ENCODE results near the gene PLCL2. TPM values are rescaled to one million over a fixed set of nuclear protein-coding genes. Genes with fewer than 3 reads are reported as not detected.
"Not testable (repeated sequence)": the region's sequence is repeated elsewhere in the genome, so short reads cannot be mapped to it uniquely, and the experiment has no call there.

The PLCL2 gene
- polyA plus RNA-seq, 1 experiment: 0.94 TPM

- Histone ChIP-seq H3K27me3 (ENCODE audit: control insufficient read depth, insufficient read depth, low read length) (no peaks in the 10 kb centered on the region), H3K9me3 (ENCODE audit: control insufficient read depth, insufficient read depth, low read length) (no peaks in the 10 kb centered on the region), H3K4me3 (ENCODE audit: low read depth, low read length) (no peak overlapping the region), H3K27ac (ENCODE audit: low read depth, low read length) (no peak overlapping the region)
- CTCF ChIA-PET: no interaction called here
- no peak for DNase-seq (ENCODE audit: low read depth, low spot score)
- POLR2A ChIA-PET: no interaction called here
- TF ChIP-seq CTCF (IDR thresholded peaks at IDR 0.05; ENCODE audit: low read depth, low read length): no peak
Observed at GRCh38 chr3:16950282-16950681, 65.5 kb downstream of the PLCL2 start.

- H3K27me3 ChIP-seq (ENCODE audit: control insufficient read depth, insufficient read depth, low read length): no peaks in the 10 kb centered on the region
- TF ChIP-seq CTCF (IDR thresholded peaks at IDR 0.05; ENCODE audit: low read depth, low read length): no peak
- no peak overlapping the region for H3K27ac ChIP-seq (ENCODE audit: low read depth, low read length)
- ChIA-PET CTCF (no interaction called here), POLR2A (no interaction called here)
- H3K9me3 ChIP-seq (ENCODE audit: control insufficient read depth, insufficient read depth, low read length): no peaks in the 10 kb centered on the region
- H3K4me3 ChIP-seq (ENCODE audit: low read depth, low read length): no peak overlapping the region
- no peak for DNase-seq (ENCODE audit: low read depth, low spot score)
Observed at GRCh38 chr3:16950845-16951244, 66.1 kb downstream of the PLCL2 start.

- H3K27ac ChIP-seq (ENCODE audit: low read depth, low read length); H3K4me3 ChIP-seq (ENCODE audit: low read depth, low read length); DNase-seq (ENCODE audit: low read depth, low spot score); POLR2A ChIA-PET; H3K9me3 ChIP-seq (ENCODE audit: control insufficient read depth, insufficient read depth, low read length); H3K27me3 ChIP-seq (ENCODE audit: control insufficient read depth, insufficient read depth, low read length); CTCF ChIA-PET: not testable (repeated sequence)
Observed at GRCh38 chr3:16957852-16958251, 73.1 kb downstream of the PLCL2 start.

- no peak overlapping the region for H3K4me3 ChIP-seq (ENCODE audit: low read depth, low read length)
- DNase-seq (ENCODE audit: low read depth, low spot score): no peak
- H3K27ac ChIP-seq (ENCODE audit: low read depth, low read length): no peak overlapping the region
- no peaks in the 10 kb centered on the region for H3K9me3 ChIP-seq (ENCODE audit: control insufficient read depth, insufficient read depth, low read length)
- TF ChIP-seq CTCF (IDR thresholded peaks at IDR 0.05; ENCODE audit: low read depth, low read length): no peak
- ChIA-PET CTCF (no interaction called here), POLR2A (no interaction called here)
- H3K27me3 ChIP-seq (ENCODE audit: control insufficient read depth, insufficient read depth, low read length): no peaks in the 10 kb centered on the region
Observed at GRCh38 chr3:16960125-16960524, 75.4 kb downstream of the PLCL2 start.

GRCh38 chr3:16961621-16962205 lies 77.0 kb downstream of the PLCL2 start:
- POLR2A ChIA-PET: no interaction called here
- Histone ChIP-seq H3K27ac (ENCODE audit: low read depth, low read length) (no peak overlapping the region), H3K4me3 (ENCODE audit: low read depth, low read length) (no peak overlapping the region), H3K9me3 (ENCODE audit: control insufficient read depth, insufficient read depth, low read length) (no peaks in the 10 kb centered on the region), H3K27me3 (ENCODE audit: control insufficient read depth, insufficient read depth, low read length) (no peaks in the 10 kb centered on the region)
- DNase-seq (ENCODE audit: low read depth, low spot score): no peak
- no peak for TF ChIP-seq CTCF (IDR thresholded peaks at IDR 0.05; ENCODE audit: low read depth, low read length)
- CTCF ChIA-PET: no interaction called here

- TF ChIP-seq CTCF (IDR thresholded peaks at IDR 0.05; ENCODE audit: low read depth, low read length): no peak
- no peak overlapping the region for H3K4me3 ChIP-seq (ENCODE audit: low read depth, low read length)
- H3K27ac ChIP-seq (ENCODE audit: low read depth, low read length): no peak overlapping the region
- H3K9me3 ChIP-seq (ENCODE audit: control insufficient read depth, insufficient read depth, low read length): no peaks in the 10 kb centered on the region
- ChIA-PET CTCF (interaction anchor here (0.6 kb wide), 2 partner anchors 10 to 237 kb away, joined by 3 read pairs; no protein-coding TSS in a partner anchor), POLR2A (no interaction called here)
- no peaks in the 10 kb centered on the region for H3K27me3 ChIP-seq (ENCODE audit: control insufficient read depth, insufficient read depth, low read length)
- no peak for DNase-seq (ENCODE audit: low read depth, low spot score)
Observed at GRCh38 chr3:16975083-16975482, 90.3 kb downstream of the PLCL2 start.

Data from AG04450 (cell line).